ENCODE measurements around the gene EPS15.
"Not testable (repeated sequence)": the region's sequence is repeated elsewhere in the genome, so short reads cannot be mapped to it uniquely, and the experiment has no call there.

Gene EPS15

GRCh38 chr1:51515982-51516648 is 3.0 kb downstream of the EPS15 start:
- H3K27me3 ChIP-seq (ENCODE audit: control insufficient read depth, insufficient read depth, low read length, poor library complexity, severe bottlenecking) = no peaks in the 10 kb centered on the region

DNA sequence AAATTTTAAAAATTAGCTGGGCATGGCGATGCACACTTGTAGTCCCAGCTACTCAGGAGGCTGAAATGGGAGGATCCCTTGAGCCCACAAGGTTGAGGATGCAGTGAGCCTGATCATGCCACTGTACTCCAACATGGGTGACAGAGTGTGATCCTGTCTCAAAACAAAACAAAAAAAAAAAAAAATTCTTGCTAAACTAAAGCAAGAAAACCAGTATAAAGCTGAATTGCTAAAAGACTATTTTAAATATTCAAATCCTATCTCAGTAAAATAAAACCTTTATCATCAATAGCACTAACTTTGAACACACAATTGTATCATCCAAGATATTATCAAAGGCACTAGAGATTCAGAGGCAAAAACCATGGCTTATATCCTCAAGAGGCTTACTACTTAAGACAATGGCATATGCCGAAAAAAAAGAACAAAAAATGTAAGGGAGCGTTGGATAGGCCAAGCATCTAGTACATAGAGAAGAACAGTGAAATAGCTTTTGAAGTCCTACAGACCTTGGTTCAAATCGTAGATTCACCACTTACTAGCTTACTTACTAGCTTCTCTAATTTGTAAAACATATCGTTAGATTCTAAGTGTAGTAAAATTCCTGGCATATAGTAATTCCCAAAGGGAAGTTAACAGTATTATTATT is 3.6 kb downstream of the EPS15 start:
- Histone ChIP-seq H3K9me3 (ENCODE audit: control insufficient read depth, low read length) (no peaks in the 10 kb centered on the region), H3K36me3 (ENCODE audit: control insufficient read depth, insufficient read depth, low read length) (no peaks in the 10 kb centered on the region), H3K4me3 (ENCODE audit: insufficient read depth, low read depth, low read length) (no peak overlapping the region), H3K27me3 (ENCODE audit: control insufficient read depth, insufficient read depth, low read length, poor library complexity, severe bottlenecking) (no peaks in the 10 kb centered on the region), H3K27ac (ENCODE audit: insufficient read depth, low read depth, low read length, poor library complexity, severe bottlenecking) (no peak overlapping the region), H3K4me1 (ENCODE audit: control insufficient read depth, insufficient read depth, low read length) (peaks cover 7% of the 10 kb centered on the region)
- 92 to 95% methylated on average over 4 to 5 of the region's 5 CpGs for WGBS, 2 experiments

More at GRCh38 chr1:51515982-51516648, 3.0 kb downstream of the EPS15 start:
- H3K27ac ChIP-seq (ENCODE audit: insufficient read depth, low read depth, low read length, poor library complexity, severe bottlenecking) = no peak overlapping the region
- peaks cover 7% of the 10 kb centered on the region for H3K4me1 ChIP-seq (ENCODE audit: control insufficient read depth, insufficient read depth, low read length)
- no peak overlapping the region for H3K4me3 ChIP-seq (ENCODE audit: insufficient read depth, low read depth, low read length)
- H3K36me3 ChIP-seq (ENCODE audit: control insufficient read depth, insufficient read depth, low read length) = no peaks in the 10 kb centered on the region
- no peaks in the 10 kb centered on the region for H3K9me3 ChIP-seq (ENCODE audit: control insufficient read depth, low read length)

DNA sequence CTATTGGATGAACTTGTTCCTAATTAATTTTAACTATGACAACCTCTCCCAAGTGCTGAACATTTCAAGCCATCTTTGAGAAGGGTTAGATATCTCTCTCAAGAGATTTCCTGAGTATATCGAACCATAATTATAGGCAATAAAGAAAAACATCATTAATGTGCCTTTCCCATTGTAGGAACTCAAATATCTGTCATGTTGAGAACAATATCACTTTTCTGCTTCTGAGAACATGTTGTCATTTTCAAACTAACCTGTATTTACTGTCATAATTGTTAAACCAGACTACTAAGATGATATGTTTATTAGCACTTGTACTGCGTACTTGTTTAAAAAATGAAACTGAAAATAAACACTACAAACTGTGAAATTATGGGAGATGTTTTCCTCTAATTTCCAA is 4.3 kb downstream of the EPS15 start:
- no peak overlapping the region for H3K27ac ChIP-seq (ENCODE audit: insufficient read depth, low read depth, low read length, poor library complexity, severe bottlenecking)
- no peaks in the 10 kb centered on the region for H3K9me3 ChIP-seq (ENCODE audit: control insufficient read depth, low read length)
- no peak overlapping the region for H3K4me3 ChIP-seq (ENCODE audit: insufficient read depth, low read depth, low read length)
- no peaks in the 10 kb centered on the region for H3K27me3 ChIP-seq (ENCODE audit: control insufficient read depth, insufficient read depth, low read length, poor library complexity, severe bottlenecking)
- no peaks in the 10 kb centered on the region for H3K36me3 ChIP-seq (ENCODE audit: control insufficient read depth, insufficient read depth, low read length)
- WGBS, 2 experiments = 89 to 95% methylated on average over 1 of the region's 2 CpGs
- H3K4me1 ChIP-seq (ENCODE audit: control insufficient read depth, insufficient read depth, low read length) = peaks cover 7% of the 10 kb centered on the region

DNA sequence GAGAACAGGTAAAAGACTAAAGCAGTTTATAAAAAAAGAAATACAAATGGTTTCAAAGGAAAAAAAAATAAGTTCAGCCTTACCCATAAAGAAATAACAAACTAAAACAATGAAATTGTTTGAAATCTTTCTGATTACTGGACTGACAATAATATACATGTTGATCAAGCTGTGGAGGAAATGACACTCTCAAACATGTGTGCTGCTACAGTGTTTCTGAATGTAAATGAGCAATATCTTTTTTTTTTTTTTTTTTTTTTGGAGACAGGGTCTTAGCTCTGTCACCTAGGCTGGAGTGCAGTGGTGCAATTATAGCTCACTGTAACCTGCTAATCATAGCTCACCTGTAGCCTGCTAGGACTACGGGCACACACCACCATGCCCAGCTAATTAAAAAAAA is 6.5 kb downstream of the EPS15 start:
- Histone ChIP-seq H3K4me1 (ENCODE audit: control insufficient read depth, insufficient read depth, low read length) (peaks cover 6% of the 10 kb centered on the region), H3K36me3 (ENCODE audit: control insufficient read depth, insufficient read depth, low read length) (no peaks in the 10 kb centered on the region), H3K27ac (ENCODE audit: insufficient read depth, low read depth, low read length, poor library complexity, severe bottlenecking) (no peak overlapping the region), H3K4me3 (ENCODE audit: insufficient read depth, low read depth, low read length) (no peak overlapping the region), H3K9me3 (ENCODE audit: control insufficient read depth, low read length) (no peaks in the 10 kb centered on the region), H3K27me3 (ENCODE audit: control insufficient read depth, insufficient read depth, low read length, poor library complexity, severe bottlenecking) (no peaks in the 10 kb centered on the region)
- WGBS, 2 experiments = 92 to 97% methylated on average over 1 of the region's 1 CpG

DNA sequence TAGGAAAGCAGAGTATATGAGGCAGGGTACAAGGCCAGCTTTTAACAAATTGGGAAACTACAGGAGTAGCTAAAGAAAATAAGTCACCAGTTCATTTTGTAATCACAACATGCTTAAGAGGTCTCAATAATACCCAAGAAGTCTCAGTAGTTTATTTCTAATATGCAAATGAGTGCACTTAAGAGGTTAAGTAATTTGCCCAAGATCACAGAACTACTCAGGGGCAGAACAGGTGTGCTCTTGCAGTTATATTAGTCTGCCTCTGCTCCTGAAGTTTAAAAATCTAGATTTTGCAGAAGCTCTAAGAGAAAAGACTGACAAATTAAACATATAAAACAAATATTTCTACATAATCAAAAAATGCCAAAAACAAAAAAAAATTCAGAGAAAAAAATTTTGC is 6.9 kb downstream of the EPS15 start:
- Histone ChIP-seq H3K27me3 (ENCODE audit: control insufficient read depth, insufficient read depth, low read length, poor library complexity, severe bottlenecking) (no peaks in the 10 kb centered on the region), H3K4me1 (ENCODE audit: control insufficient read depth, insufficient read depth, low read length) (peaks cover under 1% of the 10 kb centered on the region), H3K9me3 (ENCODE audit: control insufficient read depth, low read length) (no peaks in the 10 kb centered on the region), H3K36me3 (ENCODE audit: control insufficient read depth, insufficient read depth, low read length) (no peaks in the 10 kb centered on the region), H3K4me3 (ENCODE audit: insufficient read depth, low read depth, low read length) (no peak overlapping the region), H3K27ac (ENCODE audit: insufficient read depth, low read depth, low read length, poor library complexity, severe bottlenecking) (no peak overlapping the region)

DNA sequence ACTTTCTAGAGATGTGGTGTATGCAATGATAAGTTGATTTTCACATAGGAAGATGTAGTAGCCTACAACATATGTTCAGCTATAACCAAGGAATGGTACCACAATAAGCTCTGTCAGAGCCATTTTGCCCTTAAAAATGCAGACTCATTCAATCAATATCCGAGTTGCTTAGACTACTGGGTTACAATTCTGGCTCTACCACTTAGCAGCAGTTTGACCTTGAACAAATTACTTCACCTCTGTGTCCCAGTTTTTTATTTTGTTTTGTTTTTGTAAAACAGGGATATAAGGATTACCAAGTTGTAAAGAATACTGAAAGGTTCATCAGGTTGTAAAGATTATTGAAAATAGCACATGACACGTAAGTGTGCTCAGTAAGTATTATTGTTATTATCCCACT is 9.3 kb downstream of the EPS15 start:
- Histone ChIP-seq H3K9me3 (ENCODE audit: control insufficient read depth, low read length) (no peaks in the 10 kb centered on the region), H3K4me3 (ENCODE audit: insufficient read depth, low read depth, low read length) (no peak overlapping the region), H3K27me3 (ENCODE audit: control insufficient read depth, insufficient read depth, low read length, poor library complexity, severe bottlenecking) (no peaks in the 10 kb centered on the region), H3K27ac (ENCODE audit: insufficient read depth, low read depth, low read length, poor library complexity, severe bottlenecking) (no peak overlapping the region), H3K36me3 (ENCODE audit: control insufficient read depth, insufficient read depth, low read length) (no peaks in the 10 kb centered on the region), H3K4me1 (ENCODE audit: control insufficient read depth, insufficient read depth, low read length) (no peaks in the 10 kb centered on the region)
- 94 to 96% methylated on average over 2 of the region's 2 CpGs for WGBS, 2 experiments

- Histone ChIP-seq H3K4me1 (ENCODE audit: control insufficient read depth, insufficient read depth, low read length) (no peaks in the 10 kb centered on the region), H3K9me3 (ENCODE audit: control insufficient read depth, low read length) (no peaks in the 10 kb centered on the region), H3K27ac (ENCODE audit: insufficient read depth, low read depth, low read length, poor library complexity, severe bottlenecking) (no peak overlapping the region), H3K27me3 (ENCODE audit: control insufficient read depth, insufficient read depth, low read length, poor library complexity, severe bottlenecking) (no peaks in the 10 kb centered on the region), H3K36me3 (ENCODE audit: control insufficient read depth, insufficient read depth, low read length) (no peaks in the 10 kb centered on the region), H3K4me3 (ENCODE audit: insufficient read depth, low read depth, low read length) (no peak overlapping the region)
- WGBS, 2 experiments = 93 to 100% methylated on average over 3 of the region's 3 CpGs
These were observed 12.5 kb downstream of the EPS15 start for GRCh38 chr1:51506537-51506936.

DNA sequence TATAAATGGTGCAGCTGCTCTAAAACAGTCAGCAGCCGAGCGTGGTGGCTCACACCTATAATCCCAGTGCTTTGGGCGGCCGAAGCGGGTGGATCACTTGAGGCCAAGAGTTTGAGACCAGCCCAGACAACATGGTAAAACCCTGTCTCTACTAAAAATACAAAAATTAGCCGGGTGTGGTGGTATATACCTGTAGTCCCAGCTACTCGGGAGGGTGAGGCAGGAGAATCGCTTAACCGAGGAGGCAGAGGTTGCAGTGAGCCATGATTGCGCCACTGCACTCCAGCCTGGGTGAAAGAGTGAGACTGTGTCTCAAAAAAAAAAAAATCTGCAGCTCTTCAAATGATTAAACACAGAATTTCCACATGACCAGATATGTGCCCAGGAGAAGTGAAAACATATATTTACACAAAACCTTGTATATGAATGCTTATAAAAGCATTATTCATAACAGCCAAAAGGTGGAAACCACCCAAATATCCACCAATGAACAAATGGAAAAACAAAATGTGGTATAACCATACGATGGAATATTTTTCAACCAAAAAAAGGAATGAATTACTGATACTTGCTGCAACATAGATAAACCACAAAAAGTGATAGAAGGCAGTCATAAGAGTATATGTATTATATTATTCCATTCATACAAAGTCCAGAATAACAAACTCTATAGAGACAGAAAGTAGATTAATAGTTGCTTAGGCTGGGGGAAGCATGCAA is 14.1 kb downstream of the EPS15 start:
- H3K4me3 ChIP-seq (ENCODE audit: insufficient read depth, low read depth, low read length) = no peak overlapping the region
- H3K27me3 ChIP-seq (ENCODE audit: control insufficient read depth, insufficient read depth, low read length, poor library complexity, severe bottlenecking) = no peaks in the 10 kb centered on the region
- no peaks in the 10 kb centered on the region for H3K9me3 ChIP-seq (ENCODE audit: control insufficient read depth, low read length)
- no peaks in the 10 kb centered on the region for H3K4me1 ChIP-seq (ENCODE audit: control insufficient read depth, insufficient read depth, low read length)
- H3K27ac ChIP-seq (ENCODE audit: insufficient read depth, low read depth, low read length, poor library complexity, severe bottlenecking) = no peak overlapping the region
- 90 to 93% methylated on average over 10 of the region's 11 CpGs for WGBS, 2 experiments
- H3K36me3 ChIP-seq (ENCODE audit: control insufficient read depth, insufficient read depth, low read length) = no peaks in the 10 kb centered on the region

- not testable (repeated sequence) for H3K27me3 ChIP-seq (ENCODE audit: control insufficient read depth, insufficient read depth, low read length, poor library complexity, severe bottlenecking); H3K27ac ChIP-seq (ENCODE audit: insufficient read depth, low read depth, low read length, poor library complexity, severe bottlenecking); H3K36me3 ChIP-seq (ENCODE audit: control insufficient read depth, insufficient read depth, low read length); H3K9me3 ChIP-seq (ENCODE audit: control insufficient read depth, low read length); H3K4me1 ChIP-seq (ENCODE audit: control insufficient read depth, insufficient read depth, low read length); H3K4me3 ChIP-seq (ENCODE audit: insufficient read depth, low read depth, low read length)
- WGBS, 2 experiments = 91 to 95% methylated on average over 8 of the region's 8 CpGs
These were observed 17.8 kb downstream of the EPS15 start for GRCh38 chr1:51501218-51501630.

GRCh38 chr1:51499694-51500093 is 19.4 kb downstream of the EPS15 start:
- Histone ChIP-seq H3K27ac (ENCODE audit: insufficient read depth, low read depth, low read length, poor library complexity, severe bottlenecking) (no peak overlapping the region), H3K9me3 (ENCODE audit: control insufficient read depth, low read length) (no peaks in the 10 kb centered on the region), H3K36me3 (ENCODE audit: control insufficient read depth, insufficient read depth, low read length) (no peaks in the 10 kb centered on the region), H3K4me1 (ENCODE audit: control insufficient read depth, insufficient read depth, low read length) (no peaks in the 10 kb centered on the region), H3K27me3 (ENCODE audit: control insufficient read depth, insufficient read depth, low read length, poor library complexity, severe bottlenecking) (no peaks in the 10 kb centered on the region), H3K4me3 (ENCODE audit: insufficient read depth, low read depth, low read length) (no peak overlapping the region)
- WGBS, 2 experiments = 95% methylated on average over 2 of the region's 2 CpGs
